ENCODE measurements around the gene FBXL17. TPM values are rescaled to one million over a fixed set of nuclear protein-coding genes. Genes with fewer than 3 reads are reported as not detected.

The FBXL17 gene
- total and polyA plus RNA-seq, 9 of the 15 experiments (the other 6 are each of a cell fraction or from before 2014, with no cell fraction given), result 0.32 to 5.4 (median 1.8) TPM

DNA sequence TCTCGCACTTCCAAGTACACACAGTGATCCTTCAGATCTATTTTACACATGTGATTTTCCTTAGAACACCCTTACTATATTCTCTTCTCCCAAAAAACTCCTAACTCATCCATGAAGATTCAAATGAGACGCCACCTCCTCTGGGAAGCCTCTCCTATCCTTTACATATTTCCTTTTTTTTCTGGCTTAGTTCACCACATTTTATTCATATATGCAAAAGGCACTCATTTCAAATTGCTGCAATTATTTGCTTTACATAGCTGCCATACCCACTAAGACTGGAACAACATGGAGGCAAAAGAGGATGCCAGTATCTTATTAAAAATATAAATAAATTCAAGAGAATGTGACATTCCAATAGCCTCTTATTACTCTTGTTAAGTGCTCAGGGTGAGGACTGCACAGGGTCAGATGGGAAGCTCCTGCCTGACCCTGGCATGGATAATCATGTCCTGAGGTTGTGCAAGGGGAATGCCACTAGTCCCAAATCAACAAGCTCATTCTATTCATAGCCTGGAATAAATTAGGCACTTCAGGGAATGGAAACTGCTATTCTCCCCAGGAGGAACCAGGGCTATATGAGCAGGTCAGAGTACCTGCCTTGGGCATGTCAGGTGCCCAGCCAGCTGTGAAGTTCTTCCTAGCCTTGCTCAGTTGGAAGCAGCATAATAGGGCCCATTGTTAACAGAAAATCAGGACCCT lies 262.9 kb downstream of the FBXL17 start:
- no peaks in the 10 kb centered on the region for H3K9me1 ChIP-seq (ENCODE audit: control insufficient read depth, insufficient read depth, low read length)
- H3K4me3 ChIP-seq, result no peak overlapping the region
- no peak for TF ChIP-seq RBM39 (optimal IDR thresholded peaks at IDR 0.05; ENCODE audit: low read depth, low read length)
- TF ChIP-seq ZNF668 (CRISPR knock-in tag; IDR thresholded peaks at IDR 0.05), result no peak
- no peak for TF ChIP-seq SRSF9 (IDR thresholded peaks at IDR 0.05; ENCODE audit: borderline replicate concordance, low read depth, low read length)
- TF ChIP-seq FOXA1 (IDR thresholded peaks at IDR 0.05; ENCODE audit: borderline replicate concordance), result no peak
- no peak for TF ChIP-seq FUS (optimal IDR thresholded peaks at IDR 0.05; ENCODE audit: low read depth, low read length)
- TF ChIP-seq, protein P1, sequence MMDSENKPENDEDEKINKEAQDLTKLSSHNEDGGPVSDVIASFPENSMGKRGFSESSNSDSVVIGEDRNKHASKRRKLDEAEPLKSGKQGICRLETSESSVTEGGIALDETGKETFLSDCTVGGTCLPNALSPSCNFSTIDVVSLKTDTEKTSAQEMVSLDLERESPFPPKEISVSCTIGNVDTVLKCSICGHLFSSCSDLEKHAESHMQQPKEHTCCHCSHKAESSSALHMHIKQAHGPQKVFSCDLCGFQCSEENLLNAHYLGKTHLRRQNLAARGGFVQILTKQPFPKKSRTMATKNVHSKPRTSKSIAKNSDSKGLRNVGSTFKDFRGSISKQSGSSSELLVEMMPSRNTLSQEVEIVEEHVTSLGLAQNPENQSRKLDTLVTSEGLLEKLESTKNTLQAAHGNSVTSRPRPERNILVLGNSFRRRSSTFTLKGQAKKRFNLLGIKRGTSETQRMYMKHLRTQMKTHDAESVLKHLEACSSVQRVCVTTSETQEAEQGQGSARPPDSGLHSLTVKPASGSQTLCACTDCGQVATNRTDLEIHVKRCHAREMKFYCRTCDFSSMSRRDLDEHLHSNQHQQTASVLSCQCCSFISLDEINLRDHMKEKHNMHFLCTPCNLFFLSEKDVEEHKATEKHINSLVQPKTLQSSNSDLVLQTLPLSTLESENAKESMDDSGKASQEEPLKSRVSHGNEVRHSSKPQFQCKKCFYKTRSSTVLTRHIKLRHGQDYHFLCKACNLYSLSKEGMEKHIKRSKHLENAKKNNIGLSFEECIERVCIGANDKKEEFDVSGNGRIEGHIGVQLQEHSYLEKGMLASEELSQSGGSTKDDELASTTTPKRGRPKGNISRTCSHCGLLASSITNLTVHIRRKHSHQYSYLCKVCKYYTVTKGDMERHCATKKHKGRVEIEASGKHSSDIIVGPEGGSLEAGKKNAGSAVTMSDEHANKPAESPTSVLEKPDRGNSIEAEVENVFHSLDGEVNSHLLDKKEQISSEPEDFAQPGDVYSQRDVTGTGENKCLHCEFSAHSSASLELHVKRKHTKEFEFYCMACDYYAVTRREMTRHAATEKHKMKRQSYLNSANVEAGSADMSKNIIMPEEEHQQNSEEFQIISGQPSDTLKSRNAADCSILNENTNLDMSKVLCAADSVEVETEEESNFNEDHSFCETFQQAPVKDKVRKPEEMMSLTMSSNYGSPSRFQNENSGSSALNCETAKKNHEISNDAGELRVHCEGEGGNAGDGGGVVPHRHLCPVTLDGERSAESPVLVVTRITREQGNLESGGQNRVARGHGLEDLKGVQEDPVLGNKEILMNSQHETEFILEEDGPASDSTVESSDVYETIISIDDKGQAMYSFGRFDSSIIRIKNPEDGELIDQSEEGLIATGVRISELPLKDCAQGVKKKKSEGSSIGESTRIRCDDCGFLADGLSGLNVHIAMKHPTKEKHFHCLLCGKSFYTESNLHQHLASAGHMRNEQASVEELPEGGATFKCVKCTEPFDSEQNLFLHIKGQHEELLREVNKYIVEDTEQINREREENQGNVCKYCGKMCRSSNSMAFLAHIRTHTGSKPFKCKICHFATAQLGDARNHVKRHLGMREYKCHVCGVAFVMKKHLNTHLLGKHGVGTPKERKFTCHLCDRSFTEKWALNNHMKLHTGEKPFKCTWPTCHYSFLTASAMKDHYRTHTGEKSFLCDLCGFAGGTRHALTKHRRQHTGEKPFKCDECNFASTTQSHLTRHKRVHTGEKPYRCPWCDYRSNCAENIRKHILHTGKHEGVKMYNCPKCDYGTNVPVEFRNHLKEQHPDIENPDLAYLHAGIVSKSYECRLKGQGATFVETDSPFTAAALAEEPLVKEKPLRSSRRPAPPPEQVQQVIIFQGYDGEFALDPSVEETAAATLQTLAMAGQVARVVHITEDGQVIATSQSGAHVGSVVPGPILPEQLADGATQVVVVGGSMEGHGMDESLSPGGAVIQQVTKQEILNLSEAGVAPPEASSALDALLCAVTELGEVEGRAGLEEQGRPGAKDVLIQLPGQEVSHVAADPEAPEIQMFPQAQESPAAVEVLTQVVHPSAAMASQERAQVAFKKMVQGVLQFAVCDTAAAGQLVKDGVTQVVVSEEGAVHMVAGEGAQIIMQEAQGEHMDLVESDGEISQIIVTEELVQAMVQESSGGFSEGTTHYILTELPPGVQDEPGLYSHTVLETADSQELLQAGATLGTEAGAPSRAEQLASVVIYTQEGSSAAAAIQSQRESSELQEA (IDR thresholded peaks at IDR 0.05; ENCODE audit: low read depth), result no peak
- TF ChIP-seq SAFB (IDR thresholded peaks at IDR 0.05; ENCODE audit: borderline replicate concordance, low read depth, low read length), result no peak
- no peak for TF ChIP-seq HDAC1 (IDR thresholded peaks at IDR 0.05)
- TF ChIP-seq, protein P2, sequence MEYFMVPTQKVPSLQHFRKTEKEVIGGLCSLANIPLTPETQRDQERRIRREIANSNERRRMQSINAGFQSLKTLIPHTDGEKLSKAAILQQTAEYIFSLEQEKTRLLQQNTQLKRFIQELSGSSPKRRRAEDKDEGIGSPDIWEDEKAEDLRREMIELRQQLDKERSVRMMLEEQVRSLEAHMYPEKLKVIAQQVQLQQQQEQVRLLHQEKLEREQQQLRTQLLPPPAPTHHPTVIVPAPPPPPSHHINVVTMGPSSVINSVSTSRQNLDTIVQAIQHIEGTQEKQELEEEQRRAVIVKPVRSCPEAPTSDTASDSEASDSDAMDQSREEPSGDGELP (CRISPR knock-in tag; IDR thresholded peaks at IDR 0.05; ENCODE audit: borderline replicate concordance), result no peak
- TF ChIP-seq FOXJ2 (tag; IDR thresholded peaks at IDR 0.05), result no peak
- TF ChIP-seq MEF2D (tag; conservative IDR thresholded peaks at IDR 0.05; ENCODE audit: low read depth), result no peak
- no peak for TF ChIP-seq TCFL5 (CRISPR knock-in tag; conservative IDR thresholded peaks at IDR 0.05)
- no peak for TF ChIP-seq RHOXF2B (CRISPR knock-in tag; conservative IDR thresholded peaks at IDR 0.05)
- TF ChIP-seq ZKSCAN1 (IDR thresholded peaks at IDR 0.05; ENCODE audit: low read depth, low read length), result no peak

More for the DNA sequence above, 262.9 kb downstream of the FBXL17 start:
- no peak overlapping the region for H3K4me2 ChIP-seq (ENCODE audit: insufficient read depth, low read length)
- no peaks in the 10 kb centered on the region for H3K79me2 ChIP-seq (ENCODE audit: control insufficient read depth, insufficient read depth, low read length)
- no peaks in the 10 kb centered on the region for H3K4me1 ChIP-seq (replicated peaks in 1 of 2; ENCODE audit: control insufficient read depth in 2 of 2, insufficient read depth in 2 of 2, low read length in 2 of 2)
- ChIA-PET POLR2A (interaction anchor here (0.6 kb wide), 1 partner anchor 105 kb away, joined by 4 read pairs; no protein-coding TSS in a partner anchor), CTCF (ENCODE audit: low intra/inter-chr PET ratio) (no interaction called here)
- H3K9me3 ChIP-seq (replicated peaks; ENCODE audit: control insufficient read depth, insufficient read depth, low read depth, low read length), result no peaks in the 10 kb centered on the region; the same call in 1 of the 2 replicates
- intact Hi-C loops (cut with micrococcal nuclease) (no loop called here), in situ Hi-C loops (cut with MboI) (no loop called here)
- H3K9ac ChIP-seq (ENCODE audit: insufficient read depth in 1 of 2, low read depth in 2 of 2, low read length in 2 of 2), result no peak overlapping the region
- no peak overlapping the region for H3K27ac ChIP-seq (ENCODE audit: extremely low read depth, low read depth, low read length)
- H3K36me3 ChIP-seq (ENCODE audit: control insufficient read depth, insufficient read depth, low read length), result no peaks in the 10 kb centered on the region
- no peak for FAIRE-seq
- no peak for DNase-seq (ENCODE audit: extremely low read depth in 1 of 4, low spot score in 3 of 4)
- ATAC-seq, result no peak
- no peak overlapping the region for H2AFZ ChIP-seq (ENCODE audit: low read depth, low read length)
- 0% methylated on average over 2 of the region's 2 CpGs for WGBS (ENCODE audit: insufficient coverage, low coverage, missing lambda C conversion rate)
- no peaks in the 10 kb centered on the region for H4K20me1 ChIP-seq (replicated peaks; ENCODE audit: control insufficient read depth, insufficient read depth, low read length)
- no TSS peak for BruUV-seq (replicated peaks)
- H3K27me3 ChIP-seq (ENCODE audit: control insufficient read depth in 2 of 2, insufficient read depth in 2 of 2, low read length in 2 of 2), result no peaks in the 10 kb centered on the region

Data from K562 (cell line).